NCI-H1417 treated with DMSO at 0.1 percent for 48 hours (cell line): Measurements from ENCODE around the gene FNDC8.
"Not testable (repeated sequence)": the region's sequence is repeated elsewhere in the genome, so short reads cannot be mapped to it uniquely, and the experiment has no call there.

Experiments
- DNase-seq: peaks from one replicate; lab custom pipeline; 2025; lab: John Stamatoyannopoulos, UW

The FNDC8 gene

GRCh38 chr17:35121315-35121714 is at the start of gene FNDC8:
TSS of gene FNDC8 (plus strand) at chr17:35121615. CDS start at chr17:35121694, 79 bp downstream.
- no peak for DNase-seq

- DNase-seq: no peak
Measured at GRCh38 chr17:35073183-35073790, 48.1 kb upstream of the FNDC8 start.

- DNase-seq: no peak
Measured at GRCh38 chr17:35073991-35074627, 47.3 kb upstream of the FNDC8 start.

- no peak for DNase-seq
Measured at GRCh38 chr17:35074711-35075707, 46.4 kb upstream of the FNDC8 start.

GRCh38 chr17:35076874-35077273 is 44.5 kb upstream of the FNDC8 start:
- DNase-seq: no peak

GRCh38 chr17:35079547-35080423 is 41.6 kb upstream of the FNDC8 start:
- DNase-seq: no peak

GRCh38 chr17:35080536-35080935 is 40.9 kb upstream of the FNDC8 start:
- DNase-seq: no peak

GRCh38 chr17:35081638-35082037 is 39.8 kb upstream of the FNDC8 start:
- no peak for DNase-seq

GRCh38 chr17:35082073-35082657 is 39.2 kb upstream of the FNDC8 start:
- DNase-seq: no peak

GRCh38 chr17:35083071-35083470 is 38.3 kb upstream of the FNDC8 start:
- DNase-seq: no peak

GRCh38 chr17:35084987-35085386 is 36.4 kb upstream of the FNDC8 start:
- DNase-seq: no peak

GRCh38 chr17:35086164-35086563 is 35.3 kb upstream of the FNDC8 start:
- no peak for DNase-seq

GRCh38 chr17:35086931-35087573 is 34.4 kb upstream of the FNDC8 start:
- DNase-seq: no peak

GRCh38 chr17:35087731-35088355 is 33.6 kb upstream of the FNDC8 start:
- no peak for DNase-seq

GRCh38 chr17:35088356-35088880 is 33.0 kb upstream of the FNDC8 start:
- DNase-seq: no peak

GRCh38 chr17:35088881-35089585 is 32.4 kb upstream of the FNDC8 start:
- peak; percentile 59 for DNase-seq

- DNase-seq: no peak
Measured at GRCh38 chr17:35089586-35090296, 31.7 kb upstream of the FNDC8 start.

- not testable (repeated sequence) for DNase-seq
Measured at GRCh38 chr17:35090707-35091106, 30.7 kb upstream of the FNDC8 start.

GRCh38 chr17:35094902-35095301 is 26.5 kb upstream of the FNDC8 start:
- no peak for DNase-seq
